Measurements from ENCODE around the gene MTRR.

DNA sequence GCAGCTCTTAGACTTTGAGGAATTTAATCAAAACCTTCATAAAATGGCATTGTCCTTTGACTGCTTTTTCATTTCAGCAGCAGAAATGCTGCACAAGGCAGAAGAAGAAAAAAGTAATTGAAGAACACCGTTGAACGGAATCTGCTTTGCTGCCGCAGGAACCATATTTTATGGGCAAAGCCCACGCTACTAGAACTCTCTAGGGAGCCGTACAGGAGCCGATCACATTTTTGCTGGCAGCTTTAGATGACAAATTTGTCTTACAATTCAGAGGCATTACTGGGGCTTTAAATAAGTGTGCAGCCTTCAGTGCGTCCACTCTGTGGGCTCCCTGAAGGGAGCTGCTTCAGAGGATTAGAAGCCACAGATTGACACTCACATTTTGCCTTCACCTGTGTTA, 23.4 kb upstream of the MTRR start:
- TF ChIP-seq, protein P1, sequence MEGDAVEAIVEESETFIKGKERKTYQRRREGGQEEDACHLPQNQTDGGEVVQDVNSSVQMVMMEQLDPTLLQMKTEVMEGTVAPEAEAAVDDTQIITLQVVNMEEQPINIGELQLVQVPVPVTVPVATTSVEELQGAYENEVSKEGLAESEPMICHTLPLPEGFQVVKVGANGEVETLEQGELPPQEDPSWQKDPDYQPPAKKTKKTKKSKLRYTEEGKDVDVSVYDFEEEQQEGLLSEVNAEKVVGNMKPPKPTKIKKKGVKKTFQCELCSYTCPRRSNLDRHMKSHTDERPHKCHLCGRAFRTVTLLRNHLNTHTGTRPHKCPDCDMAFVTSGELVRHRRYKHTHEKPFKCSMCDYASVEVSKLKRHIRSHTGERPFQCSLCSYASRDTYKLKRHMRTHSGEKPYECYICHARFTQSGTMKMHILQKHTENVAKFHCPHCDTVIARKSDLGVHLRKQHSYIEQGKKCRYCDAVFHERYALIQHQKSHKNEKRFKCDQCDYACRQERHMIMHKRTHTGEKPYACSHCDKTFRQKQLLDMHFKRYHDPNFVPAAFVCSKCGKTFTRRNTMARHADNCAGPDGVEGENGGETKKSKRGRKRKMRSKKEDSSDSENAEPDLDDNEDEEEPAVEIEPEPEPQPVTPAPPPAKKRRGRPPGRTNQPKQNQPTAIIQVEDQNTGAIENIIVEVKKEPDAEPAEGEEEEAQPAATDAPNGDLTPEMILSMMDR (IDR thresholded peaks at IDR 0.05), result no peak
- TF ChIP-seq ZFX (IDR thresholded peaks at IDR 0.05; ENCODE audit: borderline replicate concordance), result no peak
